Fibroblast of mammary gland (primary cell): ENCODE measurements around the gene ACP7.

Source experiments
- DNase-seq: peaks from one replicate; pipeline ENCODE4 v3.0.0-alpha.2; 2010; ENCODE audit warnings: low read depth
- H3K4me3 ChIP-seq: 2 replicates; pipeline ENCODE4 v1.5.1; 2011; ENCODE audit warnings: low read depth, mild to moderate bottlenecking, low read length, moderate library complexity; ENCODE audit not compliant: control insufficient read depth
- CTCF ChIP-seq: conservative IDR thresholded peaks from 2 replicates; pipeline ENCODE4 v1.5.1; 2011; ENCODE audit warnings: low read depth, low read length, inconsistent platforms; ENCODE audit not compliant: control insufficient read depth, insufficient read depth

The ACP7 gene

GRCh38 chr19:39157997-39158389 lies 73.8 kb downstream of the ACP7 start:
- no peak for TF ChIP-seq CTCF
- DNase-seq = no peak
- peak overlapping the region; percentile 16 for H3K4me3 ChIP-seq

GRCh38 chr19:39158646-39159260 lies 74.6 kb downstream of the ACP7 start:
- no peak for TF ChIP-seq CTCF

GRCh38 chr19:39160523-39160861 lies 76.3 kb downstream of the ACP7 start:
- no peak for TF ChIP-seq CTCF
- H3K4me3 ChIP-seq = no peak overlapping the region
- peak; percentile 83 for DNase-seq

More at GRCh38 chr19:39158646-39159260, 74.6 kb downstream of the ACP7 start:
- DNase-seq = no peak
- H3K4me3 ChIP-seq = no peak overlapping the region
